ENCODE results near the gene PSMD8. TPM values are rescaled to one million over a fixed set of nuclear protein-coding genes. Genes with fewer than 3 reads are reported as not detected.

Gene PSMD8
- total and polyA plus RNA-seq, 2 donors (not counting 3 experiments of a cell fraction or from before 2014, with no cell fraction given), result 203 to 543 TPM

DNA sequence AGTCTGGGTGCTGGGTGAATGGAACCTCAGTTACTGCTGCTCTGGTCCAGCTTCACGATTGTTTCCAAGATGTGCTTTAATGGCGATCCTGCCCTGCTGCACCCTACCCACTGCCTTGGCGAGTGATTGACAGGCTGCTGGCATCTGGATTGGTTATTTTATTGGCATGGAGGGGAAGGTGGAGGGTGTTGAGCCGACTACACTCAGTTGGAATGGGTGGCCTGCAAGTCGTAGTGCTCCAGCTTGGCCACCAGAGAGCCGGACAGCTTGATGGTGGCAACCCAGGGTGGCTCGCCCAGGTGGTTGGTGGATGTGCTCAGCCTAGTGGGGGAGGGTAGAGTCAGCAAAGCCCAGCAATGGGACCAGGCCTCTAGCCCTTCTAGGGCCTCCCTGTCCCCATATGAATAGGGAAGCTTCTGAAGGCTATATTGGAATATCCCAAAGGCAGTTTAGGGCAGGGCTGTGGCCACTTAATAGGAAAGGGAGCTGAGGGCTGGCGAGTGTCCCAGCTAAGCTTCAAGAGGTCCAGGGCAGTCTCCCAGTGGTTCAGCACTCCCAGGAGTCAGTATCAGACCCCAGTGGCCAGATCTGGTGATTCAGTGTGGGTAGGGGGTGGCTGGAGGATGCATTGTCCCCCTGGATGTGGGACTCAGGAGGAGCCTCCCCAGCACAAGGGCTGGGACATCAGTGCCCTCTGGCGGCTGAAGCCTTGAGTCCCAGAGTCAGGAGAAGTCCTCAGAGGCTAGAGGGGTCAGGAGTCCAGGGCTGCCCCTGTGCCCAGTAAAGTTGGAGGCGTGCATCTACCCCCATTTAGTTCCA lies 10.0 kb downstream of the PSMD8 start:
- peaks cover 12 to 29% of the 10 kb centered on the region in 2 experiments for H3K36me3 ChIP-seq (ENCODE audit: control insufficient read depth in 2 of 2, extremely low read depth in 1 of 2, insufficient read depth in 2 of 2, low read length in 2 of 2)
- DNase-seq (ENCODE audit: low read depth, low spot score) (no peak), FAIRE-seq (no peak)
- no peaks in the 10 kb centered on the region for H3K9me1 ChIP-seq (replicated peaks; ENCODE audit: control insufficient read depth, extremely low read depth, insufficient read depth, low read length)
- ChIA-PET POLR2A (no interaction called here), CTCF (interaction anchor here (1.0 to 2.5 kb wide), 8 partner anchors 8 to 482 kb away, joined by 4 to 21 read pairs (median 6); partner anchors contain the start of genes FAM98C and PSMD8)
- peak in 1 of 2 donors; percentile 37 for TF ChIP-seq CTCF (IDR thresholded peaks at IDR 0.05; ENCODE audit: extremely low read depth in 1 of 2, insufficient read depth in 1 of 2, low read depth in 1 of 2, low read length in 2 of 2)
- TF ChIP-seq POLR2A (IDR thresholded peaks at IDR 0.05; ENCODE audit: low read depth, low read length), result peak; percentile 22
- no peak for TF ChIP-seq FOS (IDR thresholded peaks at IDR 0.05; ENCODE audit: borderline replicate concordance, insufficient read depth, low read length)
- no peak for TF ChIP-seq EZH2 (IDR thresholded peaks at IDR 0.05; ENCODE audit: borderline replicate concordance, low read depth, low read length, severe bottlenecking)
- no peak for TF ChIP-seq MAX (IDR thresholded peaks at IDR 0.05; ENCODE audit: insufficient read depth, insufficient read length)
- no peak for TF ChIP-seq GATA2 (IDR thresholded peaks at IDR 0.05; ENCODE audit: insufficient read depth, insufficient read length, low read depth, low read length)
- no peak for TF ChIP-seq JUN (IDR thresholded peaks at IDR 0.05; ENCODE audit: borderline replicate concordance, insufficient read depth, insufficient read length, low read depth)
- no peak for TF ChIP-seq MYC (IDR thresholded peaks at IDR 0.05; ENCODE audit: low read depth, low read length)
- TF ChIP-seq POLR2AphosphoS5 (IDR thresholded peaks at IDR 0.05; ENCODE audit: insufficient read depth, low read depth, low read length), result no peak
- no peak overlapping the region for H3K27ac ChIP-seq (ENCODE audit: insufficient read depth, low read depth, low read length)
- H2AFZ ChIP-seq (ENCODE audit: low read depth, low read length), result no peak overlapping the region
- dilution Hi-C loops (cut with MboI; ENCODE audit: extremely low pct_ligation_motif_present, low sequenced_read_pairs) (no loop called here), intact Hi-C loops (cut with micrococcal nuclease) (loop anchor here (5.0 kb wide), 1 partner anchor 152 kb away; no protein-coding TSS in a partner anchor)
- H3K4me3 ChIP-seq (replicated peaks in 1 of 3; ENCODE audit: insufficient read depth in 1 of 3, low read depth in 1 of 3, low read length in 3 of 3), result no peak overlapping the region
- peaks cover 4% of the 10 kb centered on the region for H3K79me2 ChIP-seq (ENCODE audit: control insufficient read depth, insufficient read depth, low read length)
- no peak overlapping the region for H3K9ac ChIP-seq (replicated peaks; ENCODE audit: extremely low read depth, insufficient read depth, low read length)
- no peaks in the 10 kb centered on the region for H3K27me3 ChIP-seq (ENCODE audit: control insufficient read depth in 2 of 2, insufficient read depth in 2 of 2, low read length in 2 of 2)
- H3K4me2 ChIP-seq (ENCODE audit: insufficient read depth, low read length), result no peak overlapping the region
- no TSS peak for BruUV-seq (replicated peaks)
- no peaks in the 10 kb centered on the region for H3K9me3 ChIP-seq (replicated peaks; ENCODE audit: control insufficient read depth, insufficient read depth, low read length)
- no peaks in the 10 kb centered on the region for H4K20me1 ChIP-seq (replicated peaks; ENCODE audit: control insufficient read depth, extremely low read depth, insufficient read depth, low read length)
- peaks cover 3% of the 10 kb centered on the region for H3K4me1 ChIP-seq (ENCODE audit: control insufficient read depth, extremely low read depth, insufficient read depth, low read length)
